ENCODE measurements around the gene ADARB2.

The ADARB2 gene

DNA sequence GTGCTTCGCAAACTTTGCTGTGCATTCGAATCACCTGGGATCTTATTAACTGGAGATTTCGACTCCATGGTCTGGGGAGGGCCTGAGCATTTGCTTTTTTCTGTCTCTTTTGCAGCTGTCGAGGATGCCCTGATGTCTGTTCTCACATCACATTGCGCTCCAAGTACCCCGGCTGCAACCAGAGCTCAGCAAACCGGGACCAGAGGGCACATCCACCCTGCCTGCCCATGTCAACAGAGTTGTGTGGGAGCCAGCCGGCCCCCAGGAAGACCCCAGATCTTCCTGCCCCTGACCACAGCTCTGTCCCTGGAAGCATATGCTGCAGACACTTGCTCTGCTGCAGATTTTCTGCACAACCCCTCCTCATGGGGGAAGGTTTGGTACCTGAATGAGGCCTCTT, 180.8 kb downstream of the ADARB2 start:
- TF ChIP-seq, protein P1, sequence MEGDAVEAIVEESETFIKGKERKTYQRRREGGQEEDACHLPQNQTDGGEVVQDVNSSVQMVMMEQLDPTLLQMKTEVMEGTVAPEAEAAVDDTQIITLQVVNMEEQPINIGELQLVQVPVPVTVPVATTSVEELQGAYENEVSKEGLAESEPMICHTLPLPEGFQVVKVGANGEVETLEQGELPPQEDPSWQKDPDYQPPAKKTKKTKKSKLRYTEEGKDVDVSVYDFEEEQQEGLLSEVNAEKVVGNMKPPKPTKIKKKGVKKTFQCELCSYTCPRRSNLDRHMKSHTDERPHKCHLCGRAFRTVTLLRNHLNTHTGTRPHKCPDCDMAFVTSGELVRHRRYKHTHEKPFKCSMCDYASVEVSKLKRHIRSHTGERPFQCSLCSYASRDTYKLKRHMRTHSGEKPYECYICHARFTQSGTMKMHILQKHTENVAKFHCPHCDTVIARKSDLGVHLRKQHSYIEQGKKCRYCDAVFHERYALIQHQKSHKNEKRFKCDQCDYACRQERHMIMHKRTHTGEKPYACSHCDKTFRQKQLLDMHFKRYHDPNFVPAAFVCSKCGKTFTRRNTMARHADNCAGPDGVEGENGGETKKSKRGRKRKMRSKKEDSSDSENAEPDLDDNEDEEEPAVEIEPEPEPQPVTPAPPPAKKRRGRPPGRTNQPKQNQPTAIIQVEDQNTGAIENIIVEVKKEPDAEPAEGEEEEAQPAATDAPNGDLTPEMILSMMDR (IDR thresholded peaks at IDR 0.05): no peak
- Histone ChIP-seq H3K4me3 (ENCODE audit: low read depth in 1 of 2, low read length in 1 of 2) (no peak overlapping the region), H3K4me1 (ENCODE audit: control insufficient read depth in 1 of 2, insufficient read depth in 1 of 2, low read depth in 1 of 2, low read length in 1 of 2) (no peaks in the 10 kb centered on the region), H3K27ac (no peak overlapping the region), H3K9me3 (no peaks in the 10 kb centered on the region), H3K27me3 (peaks cover 9% of the 10 kb centered on the region), H3K36me3 (no peaks in the 10 kb centered on the region)

DNA sequence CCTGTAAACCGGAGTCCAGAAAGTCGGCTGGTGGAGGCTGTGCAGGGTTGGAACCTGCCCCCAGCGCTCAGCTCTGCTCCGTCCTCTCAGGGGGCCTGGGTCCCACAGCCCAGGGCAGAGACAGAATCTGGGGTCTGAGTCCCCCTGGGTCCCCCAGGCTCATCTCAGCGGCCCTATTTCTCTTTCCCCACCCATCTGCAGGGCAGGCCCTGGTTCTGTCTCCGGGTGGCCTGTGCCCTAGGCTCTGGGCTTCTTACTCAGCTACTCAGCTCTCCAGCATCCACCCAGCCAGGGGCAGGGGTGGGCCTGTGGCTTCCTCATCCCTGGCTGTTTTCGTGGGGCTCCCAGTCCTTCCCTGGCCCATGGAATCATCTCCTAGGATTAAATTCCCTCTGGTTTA, 183.4 kb downstream of the ADARB2 start:
- H3K27ac ChIP-seq: no peak overlapping the region
- H3K4me3 ChIP-seq (ENCODE audit: low read depth in 1 of 2, low read length in 1 of 2): no peak overlapping the region
- H3K27me3 ChIP-seq: peaks cover 3% of the 10 kb centered on the region
- H3K9me3 ChIP-seq: no peaks in the 10 kb centered on the region
- TF ChIP-seq, protein P1 (IDR thresholded peaks at IDR 0.05): no peak
- no peaks in the 10 kb centered on the region for H3K36me3 ChIP-seq
- H3K4me1 ChIP-seq (ENCODE audit: control insufficient read depth in 1 of 2, insufficient read depth in 1 of 2, low read depth in 1 of 2, low read length in 1 of 2): no peaks in the 10 kb centered on the region

DNA sequence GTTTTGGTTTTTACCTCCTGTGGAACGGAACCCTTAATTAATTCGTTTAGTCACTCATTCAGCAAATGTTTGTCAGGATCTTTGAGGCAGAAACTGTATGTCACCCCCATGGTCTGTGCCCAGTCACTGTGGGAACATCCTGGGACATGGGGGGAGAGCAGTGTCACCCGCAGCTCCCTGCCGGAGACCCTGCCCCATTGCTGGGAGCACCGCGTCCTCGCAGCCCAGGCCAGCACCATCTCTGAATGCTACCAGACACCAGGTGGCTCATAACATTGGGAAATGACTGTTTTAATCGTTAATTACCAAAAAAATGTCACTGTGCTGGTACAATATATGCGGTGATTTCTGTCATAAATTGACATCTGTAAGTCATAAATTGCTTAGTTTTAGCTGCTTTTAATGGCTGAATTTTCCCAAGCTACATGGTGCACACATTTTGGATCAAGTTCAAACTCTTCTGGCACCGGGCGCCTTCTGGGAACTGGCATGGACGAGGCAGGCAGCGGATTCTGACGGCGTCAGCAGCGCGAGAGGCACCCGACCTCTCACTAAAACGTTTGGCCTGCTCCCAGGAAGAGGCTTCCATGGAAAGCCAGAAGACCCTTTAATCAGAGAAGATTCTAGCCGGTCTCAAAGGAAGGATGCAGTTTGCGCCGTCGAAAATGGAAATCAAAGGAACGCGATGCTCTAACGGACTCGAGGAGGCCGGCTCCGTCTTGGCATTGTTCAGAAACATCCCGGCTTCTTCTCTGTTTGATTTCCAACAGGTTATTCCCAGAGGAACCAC, 184.2 kb downstream of the ADARB2 start:
- H3K4me3 ChIP-seq (ENCODE audit: low read depth in 1 of 2, low read length in 1 of 2): no peak overlapping the region
- H3K9me3 ChIP-seq: no peaks in the 10 kb centered on the region
- no peaks in the 10 kb centered on the region for H3K27me3 ChIP-seq
- no peaks in the 10 kb centered on the region for H3K36me3 ChIP-seq
- no peaks in the 10 kb centered on the region for H3K4me1 ChIP-seq (ENCODE audit: control insufficient read depth in 1 of 2, insufficient read depth in 1 of 2, low read depth in 1 of 2, low read length in 1 of 2)
- H3K27ac ChIP-seq: no peak overlapping the region
- TF ChIP-seq, protein P1 (IDR thresholded peaks at IDR 0.05): no peak

DNA sequence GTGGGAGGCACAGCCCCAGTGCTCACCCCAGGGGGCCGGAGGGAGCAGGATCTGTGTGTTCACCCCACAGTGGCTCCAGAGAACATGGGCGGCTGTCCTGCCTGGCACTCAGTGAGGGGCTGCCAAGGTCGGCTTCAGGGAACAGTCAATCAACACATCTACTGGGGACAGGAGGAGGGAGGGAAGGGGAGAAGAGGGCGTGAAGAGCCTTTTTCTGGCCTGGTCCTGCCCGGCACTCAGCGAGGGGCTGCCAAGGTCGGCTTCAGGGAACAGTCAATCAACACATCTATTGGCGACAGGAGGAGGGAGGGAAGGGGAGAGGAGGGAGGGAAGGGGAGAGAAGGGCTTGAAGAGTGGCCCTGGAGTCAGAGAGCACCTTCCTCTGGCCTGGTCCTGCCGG, 184.9 kb downstream of the ADARB2 start:
- Histone ChIP-seq H3K27me3 (no peaks in the 10 kb centered on the region), H3K36me3 (no peaks in the 10 kb centered on the region), H3K4me3 (ENCODE audit: low read depth in 1 of 2, low read length in 1 of 2) (no peak overlapping the region), H3K9me3 (no peaks in the 10 kb centered on the region), H3K27ac (no peak overlapping the region), H3K4me1 (ENCODE audit: control insufficient read depth in 1 of 2, insufficient read depth in 1 of 2, low read depth in 1 of 2, low read length in 1 of 2) (no peaks in the 10 kb centered on the region)
- TF ChIP-seq, protein P1 (IDR thresholded peaks at IDR 0.05): no peak

DNA sequence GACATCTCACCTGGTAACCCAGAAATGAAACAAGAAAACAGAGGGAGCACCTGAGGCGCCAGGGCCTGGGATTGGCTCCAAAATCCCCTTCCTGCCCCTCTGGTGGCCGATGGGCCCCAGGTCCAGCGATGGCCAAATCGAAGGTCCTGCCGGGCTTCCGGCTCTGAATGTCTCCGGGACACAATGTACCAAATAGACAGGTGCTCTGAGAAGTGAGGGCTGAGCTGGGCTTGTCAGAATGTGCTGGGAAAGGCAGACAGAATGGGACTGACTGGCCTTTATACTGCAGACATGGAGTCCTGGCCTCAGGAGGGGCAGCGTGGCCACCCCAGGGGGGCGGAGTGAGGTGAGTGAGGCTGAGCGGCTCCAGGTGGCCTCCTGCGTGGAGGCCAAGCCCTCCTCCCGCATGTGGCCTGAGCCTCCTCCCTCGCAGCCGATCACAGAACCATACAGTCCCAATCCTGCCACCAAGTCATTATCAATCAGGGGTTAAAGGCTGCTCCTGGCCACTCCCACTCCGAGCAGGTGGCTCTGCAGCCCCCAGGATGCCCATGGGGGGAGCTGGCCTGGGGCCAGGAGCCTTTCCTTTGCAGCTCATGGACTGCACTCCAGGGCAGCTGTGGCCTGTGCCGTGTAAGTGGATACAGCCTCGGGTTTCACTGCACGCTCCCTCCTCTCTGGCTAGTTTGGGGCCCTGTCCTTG, 185.5 kb downstream of the ADARB2 start:
- H3K36me3 ChIP-seq: no peaks in the 10 kb centered on the region
- H3K27ac ChIP-seq: no peak overlapping the region
- H3K4me1 ChIP-seq (ENCODE audit: control insufficient read depth in 1 of 2, insufficient read depth in 1 of 2, low read depth in 1 of 2, low read length in 1 of 2): no peaks in the 10 kb centered on the region
- TF ChIP-seq, protein P1 (IDR thresholded peaks at IDR 0.05): no peak
- H3K4me3 ChIP-seq (ENCODE audit: low read depth in 1 of 2, low read length in 1 of 2): no peak overlapping the region
- H3K9me3 ChIP-seq: no peaks in the 10 kb centered on the region
- H3K27me3 ChIP-seq: no peaks in the 10 kb centered on the region
